HCT116 (cell line): ENCODE data around the gene MYO10.

Experiments used
- CTCF ChIP-seq, 3 experiments: fragments of 200-600 bp in 1 of 3; sonication (generic) in 1 of 3; IDR thresholded peaks in 2 of 3; conservative IDR thresholded peaks in 1 of 3; 2 replicates each; pipeline ENCODE4 v1.5.1; 2012 to 2017; ENCODE audit warnings: low read depth in 2 of 3, low read length in 2 of 3, antibody characterized with exemption in 1 of 3, borderline replicate concordance in 1 of 3, control low read depth in 1 of 3, mild to moderate bottlenecking in 1 of 3, mixed read lengths in 1 of 3, mixed run types in 1 of 3, moderate library complexity in 1 of 3; ENCODE audit not compliant: insufficient read depth in 1 of 3
- ELF1 ChIP-seq: IDR thresholded peaks from 2 replicates; pipeline ENCODE4 v1.6.1; 2012; ENCODE audit warnings: low read depth, borderline replicate concordance
- EZH2 ChIP-seq: fragments of 200-600 bp; sonication (generic); IDR thresholded peaks from 2 replicates; pipeline ENCODE4 v1.6.1; 2017; ENCODE audit warnings: antibody characterized with exemption, mixed run types
- FOSL1 ChIP-seq: IDR thresholded peaks from 2 replicates; pipeline ENCODE4 v1.6.1; 2012; ENCODE audit warnings: low read depth
- POLR2A ChIP-seq: IDR thresholded peaks from 2 replicates; pipeline ENCODE4 v1.7.0; 2011; ENCODE audit warnings: borderline replicate concordance; ENCODE audit not compliant: insufficient read depth, insufficient read length; ENCODE audit errors: extremely low read depth
- POLR2AphosphoS5 ChIP-seq: IDR thresholded peaks from 2 replicates; pipeline ENCODE4 v1.6.1; 2011; ENCODE audit warnings: mild to moderate bottlenecking, low read depth, low read length, moderate library complexity
- RAD21 ChIP-seq: IDR thresholded peaks from 2 replicates; pipeline ENCODE4 v1.6.1; 2012; ENCODE audit warnings: low read depth, mild to moderate bottlenecking
- SP1 ChIP-seq: IDR thresholded peaks from 2 replicates; pipeline ENCODE4 v1.6.1; 2012; ENCODE audit warnings: low read depth
- SRF ChIP-seq: IDR thresholded peaks from 2 replicates; pipeline ENCODE4 v1.6.1; 2012; ENCODE audit warnings: low read depth
- YY1 ChIP-seq: IDR thresholded peaks from 2 replicates; pipeline ENCODE4 v1.6.1; 2011; ENCODE audit warnings: low read length, low read depth, moderate library complexity, mild to moderate bottlenecking; ENCODE audit not compliant: insufficient replicate concordance; ENCODE audit errors: extremely low read depth
- ZBTB33 ChIP-seq: IDR thresholded peaks from 2 replicates; pipeline ENCODE4 v1.6.1; 2011; ENCODE audit warnings: mild to moderate bottlenecking, low read length, moderate library complexity; ENCODE audit not compliant: insufficient replicate concordance; ENCODE audit errors: extremely low read depth
- ZNF274 ChIP-seq: fragments of 200-500 bp; sonication (Bioruptor generic); IDR thresholded peaks from 2 replicates; pipeline ENCODE4 v1.6.1; 2014; ENCODE audit warnings: mild to moderate bottlenecking, low read depth, low read length, inconsistent platforms
- TF ChIP-seq, protein P1 (sequence below): IDR thresholded peaks from 2 replicates; pipeline ENCODE4 v1.6.1; 2012
- TF ChIP-seq, protein P2 (sequence below): IDR thresholded peaks from 2 replicates; pipeline ENCODE4 v1.6.1; 2012

- TF ChIP-seq RAD21 (no peak), CTCF (IDR thresholded peaks at IDR 0.05 in 2 of 3, conservative IDR thresholded peaks at IDR 0.05 in 1 of 3; ENCODE audit: borderline replicate concordance in 1 of 3, insufficient read depth in 1 of 3, low read depth in 2 of 3, low read length in 2 of 3) (no peak), POLR2A (no peak), SP1 (no peak), POLR2AphosphoS5 (no peak), ZBTB33 (no peak), ELF1 (no peak), SRF (no peak), YY1 (no peak), ZNF274 (no peak), FOSL1 (no peak), EZH2 (no peak)
- TF ChIP-seq, protein P1, sequence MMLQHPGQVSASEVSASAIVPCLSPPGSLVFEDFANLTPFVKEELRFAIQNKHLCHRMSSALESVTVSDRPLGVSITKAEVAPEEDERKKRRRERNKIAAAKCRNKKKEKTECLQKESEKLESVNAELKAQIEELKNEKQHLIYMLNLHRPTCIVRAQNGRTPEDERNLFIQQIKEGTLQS: no peak
- TF ChIP-seq, protein P2, sequence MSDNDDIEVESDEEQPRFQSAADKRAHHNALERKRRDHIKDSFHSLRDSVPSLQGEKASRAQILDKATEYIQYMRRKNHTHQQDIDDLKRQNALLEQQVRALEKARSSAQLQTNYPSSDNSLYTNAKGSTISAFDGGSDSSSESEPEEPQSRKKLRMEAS: no peak
Measured at GRCh38 chr5:16970826-16971225, 34.7 kb upstream of the MYO10 start.
